ENCODE measurements around the gene ASCC3. TPM values are rescaled to one million over a fixed set of nuclear protein-coding genes. Genes with fewer than 3 reads are reported as not detected.
A peak's percentile ranks its signal among the peaks of the same experiment; 100 is the strongest.

ASCC3 gene
- total and polyA plus RNA-seq, 4 donors: 12.8 to 32.7 (median 16.4) TPM

DNA sequence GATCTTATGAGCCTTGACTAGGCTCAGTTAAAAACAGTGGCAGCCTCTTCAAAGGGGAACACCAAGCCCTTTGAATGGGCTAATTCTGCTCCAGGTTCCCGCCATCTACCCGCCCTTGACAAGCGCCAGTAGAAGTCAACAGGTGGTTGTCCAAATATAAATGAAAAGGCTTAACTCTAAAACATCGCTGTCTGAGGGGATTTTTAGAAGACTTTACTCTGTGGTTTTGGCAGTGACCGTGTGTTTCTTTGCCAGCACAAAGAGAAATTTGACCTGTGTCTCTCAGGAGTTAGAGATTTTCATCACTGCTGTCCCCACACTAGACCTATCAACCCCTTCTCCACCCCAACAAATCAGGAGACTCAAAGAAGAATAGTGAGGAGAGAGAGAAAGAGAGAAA, 396.7 kb downstream of the ASCC3 start (continued):
- TF ChIP-seq, protein P1, sequence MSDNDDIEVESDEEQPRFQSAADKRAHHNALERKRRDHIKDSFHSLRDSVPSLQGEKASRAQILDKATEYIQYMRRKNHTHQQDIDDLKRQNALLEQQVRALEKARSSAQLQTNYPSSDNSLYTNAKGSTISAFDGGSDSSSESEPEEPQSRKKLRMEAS (IDR thresholded peaks at IDR 0.05): peak; percentile 10

DNA sequence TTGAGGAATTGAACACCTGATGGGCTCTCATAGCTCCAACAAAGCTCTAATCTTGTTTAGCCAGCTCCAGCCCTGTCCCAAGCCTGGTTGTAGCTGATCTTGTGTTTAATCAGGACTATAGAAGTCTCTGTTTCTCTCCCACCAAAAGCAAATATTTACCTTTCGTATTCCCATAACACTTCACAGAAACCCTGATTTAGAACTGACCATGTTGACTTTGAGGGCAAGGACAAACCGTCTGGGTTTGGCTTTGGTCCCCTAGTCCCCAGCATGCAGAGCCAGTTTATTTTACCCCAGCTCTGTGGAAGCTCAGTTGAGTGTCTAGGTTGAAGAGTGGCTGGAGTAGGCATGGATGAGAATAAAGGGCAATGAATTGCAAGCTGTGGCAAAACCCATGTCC, 398.4 kb downstream of the ASCC3 start:
- Histone ChIP-seq H3K27me3 (ENCODE audit: control insufficient read depth in 4 of 4, insufficient read depth in 4 of 4, low read length in 3 of 4) (no peaks in the 10 kb centered on the region), H3K36me3 (ENCODE audit: control insufficient read depth in 4 of 4, insufficient read depth in 3 of 4, low read depth in 1 of 4, low read length in 3 of 4) (no peaks in the 10 kb centered on the region), H3K4me1 (ENCODE audit: control insufficient read depth in 4 of 4, insufficient read depth in 4 of 4, low read length in 3 of 4) (peaks cover 4 to 51% (median 44%) of the 10 kb centered on the region in 4 donors), H3K9me3 (ENCODE audit: control insufficient read depth in 4 of 4, low read length in 3 of 4) (no peaks in the 10 kb centered on the region), H3K4me3 (ENCODE audit: low read depth in 1 of 3, low read length in 3 of 3) (no peak overlapping the region), H3K27ac (ENCODE audit: low read depth in 1 of 2, low read length in 2 of 2) (peak overlapping the region; percentile 2 to 47), H3K9ac (ENCODE audit: low read depth in 1 of 2, low read length in 2 of 2) (no peak overlapping the region)
- no peak for DNase-seq (ENCODE audit: low spot score)
- WGBS: 23% methylated on average over 2 of the region's 2 CpGs
- TF ChIP-seq SP1 (IDR thresholded peaks at IDR 0.05): peak; percentile 66
- TF ChIP-seq GABPA (IDR thresholded peaks at IDR 0.05 in 1 of 2, conservative IDR thresholded peaks at IDR 0.05 in 1 of 2): peak in 1 of 2 donors; percentile 34
- no peak for TF ChIP-seq EGR1 (IDR thresholded peaks at IDR 0.05; ENCODE audit: low read depth in 2 of 2)
- TF ChIP-seq, protein P2, sequence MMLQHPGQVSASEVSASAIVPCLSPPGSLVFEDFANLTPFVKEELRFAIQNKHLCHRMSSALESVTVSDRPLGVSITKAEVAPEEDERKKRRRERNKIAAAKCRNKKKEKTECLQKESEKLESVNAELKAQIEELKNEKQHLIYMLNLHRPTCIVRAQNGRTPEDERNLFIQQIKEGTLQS (IDR thresholded peaks at IDR 0.05): no peak
- peak; percentile 53 for TF ChIP-seq HNF4G (IDR thresholded peaks at IDR 0.05)
- TF ChIP-seq, protein P1 (IDR thresholded peaks at IDR 0.05): no peak
- TF ChIP-seq, protein P3, sequence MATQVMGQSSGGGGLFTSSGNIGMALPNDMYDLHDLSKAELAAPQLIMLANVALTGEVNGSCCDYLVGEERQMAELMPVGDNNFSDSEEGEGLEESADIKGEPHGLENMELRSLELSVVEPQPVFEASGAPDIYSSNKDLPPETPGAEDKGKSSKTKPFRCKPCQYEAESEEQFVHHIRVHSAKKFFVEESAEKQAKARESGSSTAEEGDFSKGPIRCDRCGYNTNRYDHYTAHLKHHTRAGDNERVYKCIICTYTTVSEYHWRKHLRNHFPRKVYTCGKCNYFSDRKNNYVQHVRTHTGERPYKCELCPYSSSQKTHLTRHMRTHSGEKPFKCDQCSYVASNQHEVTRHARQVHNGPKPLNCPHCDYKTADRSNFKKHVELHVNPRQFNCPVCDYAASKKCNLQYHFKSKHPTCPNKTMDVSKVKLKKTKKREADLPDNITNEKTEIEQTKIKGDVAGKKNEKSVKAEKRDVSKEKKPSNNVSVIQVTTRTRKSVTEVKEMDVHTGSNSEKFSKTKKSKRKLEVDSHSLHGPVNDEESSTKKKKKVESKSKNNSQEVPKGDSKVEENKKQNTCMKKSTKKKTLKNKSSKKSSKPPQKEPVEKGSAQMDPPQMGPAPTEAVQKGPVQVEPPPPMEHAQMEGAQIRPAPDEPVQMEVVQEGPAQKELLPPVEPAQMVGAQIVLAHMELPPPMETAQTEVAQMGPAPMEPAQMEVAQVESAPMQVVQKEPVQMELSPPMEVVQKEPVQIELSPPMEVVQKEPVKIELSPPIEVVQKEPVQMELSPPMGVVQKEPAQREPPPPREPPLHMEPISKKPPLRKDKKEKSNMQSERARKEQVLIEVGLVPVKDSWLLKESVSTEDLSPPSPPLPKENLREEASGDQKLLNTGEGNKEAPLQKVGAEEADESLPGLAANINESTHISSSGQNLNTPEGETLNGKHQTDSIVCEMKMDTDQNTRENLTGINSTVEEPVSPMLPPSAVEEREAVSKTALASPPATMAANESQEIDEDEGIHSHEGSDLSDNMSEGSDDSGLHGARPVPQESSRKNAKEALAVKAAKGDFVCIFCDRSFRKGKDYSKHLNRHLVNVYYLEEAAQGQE (IDR thresholded peaks at IDR 0.05): peak; percentile 57
- peak; percentile 45 to 86 for TF ChIP-seq RXRA (IDR thresholded peaks at IDR 0.05)
- no peak for TF ChIP-seq TAF1 (conservative IDR thresholded peaks at IDR 0.05)
- TF ChIP-seq, protein P4, sequence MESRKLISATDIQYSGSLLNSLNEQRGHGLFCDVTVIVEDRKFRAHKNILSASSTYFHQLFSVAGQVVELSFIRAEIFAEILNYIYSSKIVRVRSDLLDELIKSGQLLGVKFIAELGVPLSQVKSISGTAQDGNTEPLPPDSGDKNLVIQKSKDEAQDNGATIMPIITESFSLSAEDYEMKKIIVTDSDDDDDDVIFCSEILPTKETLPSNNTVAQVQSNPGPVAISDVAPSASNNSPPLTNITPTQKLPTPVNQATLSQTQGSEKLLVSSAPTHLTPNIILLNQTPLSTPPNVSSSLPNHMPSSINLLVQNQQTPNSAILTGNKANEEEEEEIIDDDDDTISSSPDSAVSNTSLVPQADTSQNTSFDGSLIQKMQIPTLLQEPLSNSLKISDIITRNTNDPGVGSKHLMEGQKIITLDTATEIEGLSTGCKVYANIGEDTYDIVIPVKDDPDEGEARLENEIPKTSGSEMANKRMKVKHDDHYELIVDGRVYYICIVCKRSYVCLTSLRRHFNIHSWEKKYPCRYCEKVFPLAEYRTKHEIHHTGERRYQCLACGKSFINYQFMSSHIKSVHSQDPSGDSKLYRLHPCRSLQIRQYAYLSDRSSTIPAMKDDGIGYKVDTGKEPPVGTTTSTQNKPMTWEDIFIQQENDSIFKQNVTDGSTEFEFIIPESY (IDR thresholded peaks at IDR 0.05): peak; percentile 67
- peak; percentile 68 for TF ChIP-seq RAD21 (IDR thresholded peaks at IDR 0.05)
- TF ChIP-seq FOXA1 (IDR thresholded peaks at IDR 0.05): peak; percentile 99
- TF ChIP-seq YY1 (IDR thresholded peaks at IDR 0.05): peak; percentile 63
- no peak for TF ChIP-seq NR2F2 (IDR thresholded peaks at IDR 0.05)
- TF ChIP-seq FOXA2 (IDR thresholded peaks at IDR 0.05): peak; percentile 99
- peak in 1 of 2 donors; percentile 71 for TF ChIP-seq JUND (IDR thresholded peaks at IDR 0.05)
- TF ChIP-seq, protein P5, sequence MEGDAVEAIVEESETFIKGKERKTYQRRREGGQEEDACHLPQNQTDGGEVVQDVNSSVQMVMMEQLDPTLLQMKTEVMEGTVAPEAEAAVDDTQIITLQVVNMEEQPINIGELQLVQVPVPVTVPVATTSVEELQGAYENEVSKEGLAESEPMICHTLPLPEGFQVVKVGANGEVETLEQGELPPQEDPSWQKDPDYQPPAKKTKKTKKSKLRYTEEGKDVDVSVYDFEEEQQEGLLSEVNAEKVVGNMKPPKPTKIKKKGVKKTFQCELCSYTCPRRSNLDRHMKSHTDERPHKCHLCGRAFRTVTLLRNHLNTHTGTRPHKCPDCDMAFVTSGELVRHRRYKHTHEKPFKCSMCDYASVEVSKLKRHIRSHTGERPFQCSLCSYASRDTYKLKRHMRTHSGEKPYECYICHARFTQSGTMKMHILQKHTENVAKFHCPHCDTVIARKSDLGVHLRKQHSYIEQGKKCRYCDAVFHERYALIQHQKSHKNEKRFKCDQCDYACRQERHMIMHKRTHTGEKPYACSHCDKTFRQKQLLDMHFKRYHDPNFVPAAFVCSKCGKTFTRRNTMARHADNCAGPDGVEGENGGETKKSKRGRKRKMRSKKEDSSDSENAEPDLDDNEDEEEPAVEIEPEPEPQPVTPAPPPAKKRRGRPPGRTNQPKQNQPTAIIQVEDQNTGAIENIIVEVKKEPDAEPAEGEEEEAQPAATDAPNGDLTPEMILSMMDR (IDR thresholded peaks at IDR 0.05; ENCODE audit: low read depth, low read length, missing input control): no peak
- TF ChIP-seq HNF4A (conservative IDR thresholded peaks at IDR 0.05): peak; percentile 70 to 91

All from liver (tissue), 9 donors.